ENCODE results near the gene VAV1.

GRCh38 chr19:6826281-6826920 is 53.9 kb downstream of the VAV1 start:
- no peak for TF ChIP-seq CTCF (IDR thresholded peaks at IDR 0.05; ENCODE audit: extremely low read depth in 1 of 2, insufficient read depth in 1 of 2, low read depth in 1 of 2, low read length in 2 of 2)
- no peak for TF ChIP-seq EZH2 (IDR thresholded peaks at IDR 0.05; ENCODE audit: borderline replicate concordance, low read depth, low read length, severe bottlenecking)
- no peak for TF ChIP-seq GATA2 (IDR thresholded peaks at IDR 0.05; ENCODE audit: insufficient read depth, insufficient read length, low read depth, low read length)
- no peak for TF ChIP-seq MAX (IDR thresholded peaks at IDR 0.05; ENCODE audit: insufficient read depth, insufficient read length)
- no peak for TF ChIP-seq POLR2A (IDR thresholded peaks at IDR 0.05; ENCODE audit: low read depth, low read length)
- no peak for TF ChIP-seq POLR2AphosphoS5 (IDR thresholded peaks at IDR 0.05; ENCODE audit: insufficient read depth, low read depth, low read length)
- TF ChIP-seq JUN (IDR thresholded peaks at IDR 0.05; ENCODE audit: borderline replicate concordance, insufficient read depth, insufficient read length, low read depth) = no peak
